Activated CD4-positive, alpha-beta memory T cell treated with anti-CD3 and anti-CD28 coated beads, Interleukin-2, amount 10 ng/mL, durations not matched to agents 7 days and 5 days (primary cell): ENCODE measurements around the gene SLCO1A2. TPM values are rescaled to one million over a fixed set of nuclear protein-coding genes. Genes with fewer than 3 reads are reported as not detected.

Experiments used
- CTCF ChIA-PET: fragments of 350-600 bp; sonication (Branson Sonifier 250); formaldehyde crosslinking; loops from one replicate; lab custom pipeline; 2021; ENCODE audit warnings: antibody characterized with exemption, inconsistent platforms; lab: Charles Lee
- POLR2A ChIA-PET: fragments of 350-600 bp; sonication (Branson Sonifier 250); formaldehyde crosslinking; loops from one replicate; lab custom pipeline; 2021; ENCODE audit warnings: antibody characterized with exemption; lab: Charles Lee
- DNase-seq: peaks from one replicate; pipeline ENCODE4 v3.0.0-alpha.2; 2020
- H3K27ac Mint-ChIP-seq: one replicate; pipeline ENCODE4 v1.8.0; 2021; ENCODE audit warnings: mild to moderate bottlenecking, mixed read lengths
- H3K27me3 Mint-ChIP-seq: one replicate; pipeline ENCODE4 v1.8.0; 2021; ENCODE audit warnings: mixed read lengths
- H3K36me3 Mint-ChIP-seq: one replicate; pipeline ENCODE4 v1.8.0; 2021; ENCODE audit warnings: low read depth, mixed read lengths
- H3K4me1 Mint-ChIP-seq: one replicate; pipeline ENCODE4 v1.8.0; 2021; ENCODE audit warnings: mixed read lengths
- H3K4me3 Mint-ChIP-seq: one replicate; pipeline ENCODE4 v1.8.0; 2021; ENCODE audit warnings: mild to moderate bottlenecking, mixed read lengths
- H3K9me3 Mint-ChIP-seq: one replicate; pipeline ENCODE4 v1.8.0; 2021; ENCODE audit warnings: mixed read lengths
- total RNA-seq, 2 experiments: library from RNA; stranded (reverse); gene quantifications; one replicate each; pipeline ENCODE4 v1.2.3, GENCODE V29; 2021

SLCO1A2 gene
- total RNA-seq, 2 experiments from 2014 or later: not detected

DNA sequence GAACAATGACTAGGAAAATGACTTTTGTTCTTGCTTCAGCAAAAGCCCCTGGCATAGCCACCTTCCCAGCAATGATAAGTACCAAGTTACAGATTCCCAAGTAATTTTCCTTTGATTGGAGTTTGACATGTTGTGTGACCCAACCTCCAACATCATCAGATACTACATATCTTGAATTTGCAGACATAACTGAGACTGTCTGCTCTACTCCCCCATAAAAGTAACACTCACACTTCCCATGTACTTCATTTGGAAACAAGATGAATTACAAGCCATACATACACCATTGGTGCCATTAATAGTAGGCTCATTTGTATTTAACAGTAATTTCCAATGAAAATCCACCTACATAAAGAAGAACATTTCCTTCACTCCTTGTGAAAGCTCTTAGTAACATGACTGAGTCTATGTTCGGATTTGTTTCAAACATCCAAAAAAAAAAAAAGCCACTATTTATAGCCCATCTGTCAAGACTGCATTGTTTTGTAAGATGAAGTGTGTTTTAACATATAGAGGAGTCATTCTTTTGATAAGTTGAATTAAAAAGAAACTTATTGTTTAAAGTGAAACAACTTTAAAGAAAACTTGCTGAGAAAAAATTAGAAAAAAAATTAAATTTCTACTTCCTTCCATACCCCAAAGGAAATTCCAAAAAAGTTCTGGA lies 12.0 kb upstream of the SLCO1A2 start:
- DNase-seq: no peak
- ChIA-PET POLR2A (no interaction called here), CTCF (no interaction called here)
- Mint-ChIP-seq H3K4me1 (no peaks in the 10 kb centered on the region), H3K4me3 (no peak overlapping the region), H3K9me3 (no peaks in the 10 kb centered on the region), H3K27ac (no peak overlapping the region), H3K36me3 (no peaks in the 10 kb centered on the region), H3K27me3 (peaks cover 4% of the 10 kb centered on the region)

DNA sequence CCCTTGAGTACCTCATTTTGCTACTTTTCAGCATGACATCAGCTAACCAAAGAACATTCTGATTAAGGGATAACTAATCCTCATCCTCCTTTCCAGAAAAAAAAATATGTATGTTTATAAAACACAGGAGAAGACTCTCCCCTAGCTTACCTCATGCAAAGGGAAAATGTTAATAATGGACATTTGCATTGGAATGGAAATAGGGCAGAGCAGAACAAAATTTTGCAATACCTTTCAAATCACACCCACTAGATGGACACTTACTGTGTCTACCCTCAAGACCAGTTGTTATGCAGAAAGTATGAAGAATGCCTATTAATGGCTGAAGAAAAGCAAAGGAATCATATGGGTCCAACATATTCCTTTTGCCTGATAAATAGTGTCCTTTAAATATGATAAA lies 8.9 kb upstream of the SLCO1A2 start:
- peaks cover 4% of the 10 kb centered on the region for H3K27me3 Mint-ChIP-seq
- no peaks in the 10 kb centered on the region for H3K4me1 Mint-ChIP-seq
- no peaks in the 10 kb centered on the region for H3K9me3 Mint-ChIP-seq
- no peak overlapping the region for H3K4me3 Mint-ChIP-seq
- H3K36me3 Mint-ChIP-seq: no peaks in the 10 kb centered on the region
- H3K27ac Mint-ChIP-seq: no peak overlapping the region
- CTCF ChIA-PET: no interaction called here
- no peak for DNase-seq
- POLR2A ChIA-PET: no interaction called here

GRCh38 chr12:21341769-21342168 lies 7.1 kb upstream of the SLCO1A2 start:
- Mint-ChIP-seq H3K9me3 (no peaks in the 10 kb centered on the region), H3K4me3 (no peak overlapping the region), H3K27me3 (peaks cover 4% of the 10 kb centered on the region), H3K4me1 (no peaks in the 10 kb centered on the region), H3K27ac (no peak overlapping the region), H3K36me3 (no peaks in the 10 kb centered on the region)
- CTCF ChIA-PET: no interaction called here
- no peak for DNase-seq
- POLR2A ChIA-PET: no interaction called here

- no peak for DNase-seq
- CTCF ChIA-PET: no interaction called here
- POLR2A ChIA-PET: no interaction called here
- Mint-ChIP-seq H3K4me3 (no peak overlapping the region), H3K9me3 (no peaks in the 10 kb centered on the region), H3K4me1 (no peaks in the 10 kb centered on the region), H3K36me3 (no peaks in the 10 kb centered on the region), H3K27ac (no peak overlapping the region), H3K27me3 (peaks cover 4% of the 10 kb centered on the region)
Observed at GRCh38 chr12:21340403-21340802, 5.7 kb upstream of the SLCO1A2 start.

- H3K27ac Mint-ChIP-seq: no peak overlapping the region
- H3K4me1 Mint-ChIP-seq: no peaks in the 10 kb centered on the region
- DNase-seq: no peak
- H3K27me3 Mint-ChIP-seq: peaks cover 4% of the 10 kb centered on the region
- H3K36me3 Mint-ChIP-seq: no peaks in the 10 kb centered on the region
- H3K9me3 Mint-ChIP-seq: no peaks in the 10 kb centered on the region
- CTCF ChIA-PET: no interaction called here
- H3K4me3 Mint-ChIP-seq: no peak overlapping the region
- POLR2A ChIA-PET: no interaction called here
Observed at GRCh38 chr12:21339921-21340320, 5.2 kb upstream of the SLCO1A2 start.

DNA sequence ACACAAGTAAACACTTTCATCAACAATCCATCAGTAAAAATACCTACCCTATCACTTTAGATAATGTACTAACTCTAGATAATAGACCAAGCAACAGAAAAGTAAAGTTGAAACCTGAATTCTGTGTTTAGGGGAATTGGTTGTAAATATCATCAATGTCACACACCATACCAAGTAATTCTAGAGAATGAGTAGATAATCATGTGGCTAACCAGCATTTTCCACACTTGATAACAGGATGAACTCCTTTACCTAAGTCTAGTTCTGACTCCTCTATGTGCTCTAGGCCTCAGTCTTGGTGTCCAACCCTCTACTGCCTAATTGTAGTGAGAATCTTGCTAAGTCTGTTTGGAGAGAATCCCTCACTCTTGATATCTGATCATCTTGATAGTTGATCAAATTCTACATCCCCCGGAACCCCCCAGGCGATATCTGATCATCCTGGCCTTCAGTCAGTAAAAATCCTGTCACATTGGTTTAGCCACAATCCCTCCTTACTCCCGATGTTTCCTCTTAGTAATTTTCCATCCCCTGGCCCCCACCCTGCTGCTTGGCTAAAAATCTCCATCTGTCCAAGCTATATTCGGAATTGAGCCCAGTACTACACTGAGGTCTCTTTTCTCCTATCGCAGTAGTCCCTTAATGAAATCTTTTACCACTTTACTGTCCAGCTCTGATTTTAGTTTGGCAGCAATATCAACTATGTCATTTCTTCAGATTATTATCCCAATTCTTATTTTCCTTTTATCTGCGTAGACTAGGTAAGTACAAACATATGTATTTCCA lies 3.4 kb upstream of the SLCO1A2 start:
- no peak overlapping the region for H3K4me3 Mint-ChIP-seq
- ChIA-PET POLR2A (no interaction called here), CTCF (no interaction called here)
- no peaks in the 10 kb centered on the region for H3K36me3 Mint-ChIP-seq
- H3K9me3 Mint-ChIP-seq: no peaks in the 10 kb centered on the region
- no peak for DNase-seq
- H3K4me1 Mint-ChIP-seq: no peaks in the 10 kb centered on the region
- peaks cover 7% of the 10 kb centered on the region for H3K27me3 Mint-ChIP-seq
- no peak overlapping the region for H3K27ac Mint-ChIP-seq

GRCh38 chr12:21337453-21337852 lies 2.7 kb upstream of the SLCO1A2 start:
- H3K36me3 Mint-ChIP-seq: no peaks in the 10 kb centered on the region
- no peaks in the 10 kb centered on the region for H3K9me3 Mint-ChIP-seq
- DNase-seq: no peak
- CTCF ChIA-PET: no interaction called here
- H3K4me3 Mint-ChIP-seq: no peak overlapping the region
- H3K27ac Mint-ChIP-seq: no peak overlapping the region
- no peaks in the 10 kb centered on the region for H3K4me1 Mint-ChIP-seq
- POLR2A ChIA-PET: no interaction called here
- peaks cover 3% of the 10 kb centered on the region for H3K27me3 Mint-ChIP-seq

- Mint-ChIP-seq H3K9me3 (no peaks in the 10 kb centered on the region), H3K4me3 (no peak overlapping the region), H3K27ac (no peak overlapping the region), H3K4me1 (no peaks in the 10 kb centered on the region), H3K27me3 (peaks cover 3% of the 10 kb centered on the region), H3K36me3 (no peaks in the 10 kb centered on the region)
- no peak for DNase-seq
- CTCF ChIA-PET: no interaction called here
- POLR2A ChIA-PET: no interaction called here
Observed at GRCh38 chr12:21336656-21337055, 1.9 kb upstream of the SLCO1A2 start.

DNA sequence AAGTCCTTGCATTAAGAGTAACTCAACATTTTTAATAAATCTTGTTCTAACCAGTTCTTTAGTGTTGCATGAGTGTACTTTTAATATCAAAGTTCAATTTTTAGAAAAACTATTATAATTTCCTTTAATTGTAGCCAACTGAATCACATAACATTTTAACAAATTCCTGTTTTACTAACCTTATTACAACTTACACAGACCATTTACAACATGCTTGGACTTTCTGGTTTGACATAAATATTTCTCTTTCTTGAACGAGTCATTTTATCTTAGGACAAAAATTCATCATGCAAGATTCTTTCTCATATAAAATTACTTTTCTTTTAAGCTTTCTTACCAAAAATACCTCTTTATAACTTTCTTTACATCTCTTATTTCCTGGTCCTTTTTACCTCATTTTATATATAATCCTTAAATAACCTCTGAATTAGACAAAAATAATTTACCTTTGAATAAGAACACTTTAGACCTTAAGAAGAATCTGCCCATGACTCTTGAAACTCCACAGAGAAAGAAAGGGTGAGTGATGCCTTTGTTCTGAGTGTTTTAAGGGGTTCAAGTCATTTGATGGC lies 3.9 kb downstream of the SLCO1A2 start:
- Mint-ChIP-seq H3K9me3 (peaks cover 14% of the 10 kb centered on the region), H3K4me1 (no peaks in the 10 kb centered on the region), H3K36me3 (no peaks in the 10 kb centered on the region), H3K27me3 (peaks cover 3% of the 10 kb centered on the region), H3K27ac (no peak overlapping the region), H3K4me3 (no peak overlapping the region)
- POLR2A ChIA-PET: no interaction called here
- no peak for DNase-seq
- CTCF ChIA-PET: no interaction called here

DNA sequence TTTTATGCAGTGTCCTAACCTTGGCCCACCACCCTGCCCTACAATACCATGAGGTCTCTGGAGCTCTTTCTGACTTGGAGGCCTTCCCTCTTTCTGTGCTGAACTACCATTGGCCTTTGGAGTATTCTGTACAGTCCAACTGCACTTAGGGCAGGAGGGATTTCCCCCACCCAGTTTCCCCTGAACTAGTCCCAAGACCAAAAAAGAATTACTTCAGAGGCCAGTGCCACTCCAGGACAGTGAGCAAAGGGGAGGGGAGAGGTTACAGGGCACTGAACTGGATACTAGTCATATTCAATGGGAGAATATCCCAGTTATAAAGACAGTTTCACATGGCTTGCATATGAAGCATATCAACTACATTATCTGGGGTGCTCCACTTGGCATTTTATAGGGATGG lies 6.1 kb downstream of the SLCO1A2 start:
- CTCF ChIA-PET: no interaction called here

GRCh38 chr12:21324551-21324950 lies 10.2 kb downstream of the SLCO1A2 start:
- CTCF ChIA-PET: no interaction called here
- Mint-ChIP-seq H3K27ac (no peak overlapping the region), H3K36me3 (no peaks in the 10 kb centered on the region), H3K4me3 (no peak overlapping the region), H3K4me1 (no peaks in the 10 kb centered on the region), H3K27me3 (no peaks in the 10 kb centered on the region), H3K9me3 (peaks cover 8% of the 10 kb centered on the region)
- no peak for DNase-seq
- POLR2A ChIA-PET: no interaction called here

More for the DNA sequence above, 6.1 kb downstream of the SLCO1A2 start:
- Mint-ChIP-seq H3K9me3 (peaks cover 14% of the 10 kb centered on the region), H3K4me1 (no peaks in the 10 kb centered on the region), H3K4me3 (no peak overlapping the region), H3K27ac (no peak overlapping the region), H3K36me3 (no peaks in the 10 kb centered on the region), H3K27me3 (no peaks in the 10 kb centered on the region)
- POLR2A ChIA-PET: no interaction called here
- no peak for DNase-seq

GRCh38 chr12:21323736-21324135 lies 11.0 kb downstream of the SLCO1A2 start:
- Mint-ChIP-seq H3K27me3 (no peaks in the 10 kb centered on the region), H3K36me3 (no peaks in the 10 kb centered on the region), H3K9me3 (peaks cover 8% of the 10 kb centered on the region), H3K4me3 (no peak overlapping the region), H3K27ac (no peak overlapping the region), H3K4me1 (no peaks in the 10 kb centered on the region)
- no peak for DNase-seq
- ChIA-PET POLR2A (no interaction called here), CTCF (no interaction called here)

GRCh38 chr12:21308785-21309184 lies 25.9 kb downstream of the SLCO1A2 start:
- ChIA-PET POLR2A (no interaction called here), CTCF (no interaction called here)
- DNase-seq: no peak
- no peak overlapping the region for H3K27ac Mint-ChIP-seq
- H3K4me3 Mint-ChIP-seq: no peak overlapping the region
- H3K27me3 Mint-ChIP-seq: peaks cover 10% of the 10 kb centered on the region
- no peaks in the 10 kb centered on the region for H3K9me3 Mint-ChIP-seq
- no peaks in the 10 kb centered on the region for H3K4me1 Mint-ChIP-seq
- H3K36me3 Mint-ChIP-seq: no peaks in the 10 kb centered on the region
